Measurements from ENCODE around the gene TRERF1. TPM values are rescaled to one million over a fixed set of nuclear protein-coding genes. Genes with fewer than 3 reads are reported as not detected.

Gene TRERF1
- total RNA-seq, 4 donors from 2014 or later: 14.7 to 22.0 (median 19.0) TPM

GRCh38 chr6:42281570-42281969 lies 170.2 kb downstream of the TRERF1 start:
- Histone ChIP-seq H3K36me3 (no peaks in the 10 kb centered on the region), H3K4me3 (no peak overlapping the region), H3K4me1 (peaks cover 28% of the 10 kb centered on the region), H3K27me3 (no peaks in the 10 kb centered on the region), H3K27ac (no peak overlapping the region), H3K9me3 (no peaks in the 10 kb centered on the region)
- TF ChIP-seq CTCF (IDR thresholded peaks at IDR 0.05) (no peak), EP300 (IDR thresholded peaks at IDR 0.05) (no peak), POLR2AphosphoS5 (IDR thresholded peaks at IDR 0.05) (no peak), POLR2A (IDR thresholded peaks at IDR 0.05) (no peak)
- WGBS: 66% methylated on average over 6 of the region's 7 CpGs
- DNase-seq (ENCODE audit: low spot score in 2 of 2): no peak

- Histone ChIP-seq H3K27ac (no peak overlapping the region), H3K4me1 (peaks cover 28% of the 10 kb centered on the region), H3K9me3 (no peaks in the 10 kb centered on the region), H3K27me3 (no peaks in the 10 kb centered on the region), H3K4me3 (no peak overlapping the region), H3K36me3 (no peaks in the 10 kb centered on the region)
- DNase-seq (ENCODE audit: low spot score in 2 of 2): no peak
- TF ChIP-seq POLR2A (IDR thresholded peaks at IDR 0.05): no peak
- TF ChIP-seq CTCF (IDR thresholded peaks at IDR 0.05): no peak
- TF ChIP-seq EP300 (IDR thresholded peaks at IDR 0.05): no peak
- TF ChIP-seq POLR2AphosphoS5 (IDR thresholded peaks at IDR 0.05): no peak
- 57% methylated on average over 5 of the region's 5 CpGs for WGBS
Measured at GRCh38 chr6:42280966-42281533, 170.7 kb downstream of the TRERF1 start.

GRCh38 chr6:42279966-42280629 lies 171.6 kb downstream of the TRERF1 start:
- H3K27ac ChIP-seq: no peak overlapping the region
- no peak for DNase-seq (ENCODE audit: low spot score in 2 of 2)
- WGBS: 52% methylated on average over 19 of the region's 24 CpGs
- H3K4me3 ChIP-seq: no peak overlapping the region
- peaks cover 28% of the 10 kb centered on the region for H3K4me1 ChIP-seq
- H3K9me3 ChIP-seq: no peaks in the 10 kb centered on the region
- no peaks in the 10 kb centered on the region for H3K36me3 ChIP-seq
- no peak for TF ChIP-seq CTCF (IDR thresholded peaks at IDR 0.05)
- no peak for TF ChIP-seq POLR2A (IDR thresholded peaks at IDR 0.05)
- TF ChIP-seq POLR2AphosphoS5 (IDR thresholded peaks at IDR 0.05): no peak
- H3K27me3 ChIP-seq: no peaks in the 10 kb centered on the region

GRCh38 chr6:42279144-42279781 lies 172.5 kb downstream of the TRERF1 start:
- Histone ChIP-seq H3K4me1 (peaks cover 28% of the 10 kb centered on the region), H3K27ac (peak overlapping the region; percentile 16), H3K9me3 (no peaks in the 10 kb centered on the region), H3K27me3 (no peaks in the 10 kb centered on the region), H3K36me3 (no peaks in the 10 kb centered on the region), H3K4me3 (no peak overlapping the region)
- WGBS: 49% methylated on average over 9 of the region's 9 CpGs
- TF ChIP-seq CTCF (IDR thresholded peaks at IDR 0.05): no peak
- TF ChIP-seq EP300 (IDR thresholded peaks at IDR 0.05): no peak
- no peak for TF ChIP-seq POLR2AphosphoS5 (IDR thresholded peaks at IDR 0.05)
- no peak for TF ChIP-seq POLR2A (IDR thresholded peaks at IDR 0.05)
- DNase-seq (ENCODE audit: low spot score in 2 of 2): no peak

- TF ChIP-seq CTCF (IDR thresholded peaks at IDR 0.05): no peak
- TF ChIP-seq POLR2AphosphoS5 (IDR thresholded peaks at IDR 0.05): no peak
- TF ChIP-seq POLR2A (IDR thresholded peaks at IDR 0.05): no peak
- no peak for TF ChIP-seq EP300 (IDR thresholded peaks at IDR 0.05)
- H3K4me1 ChIP-seq: peaks cover 28% of the 10 kb centered on the region
- H3K4me3 ChIP-seq: no peak overlapping the region
- DNase-seq (ENCODE audit: low spot score in 2 of 2): no peak
- no peak overlapping the region for H3K27ac ChIP-seq
- no peaks in the 10 kb centered on the region for H3K27me3 ChIP-seq
- WGBS: 75% methylated on average over 7 of the region's 7 CpGs
- no peaks in the 10 kb centered on the region for H3K36me3 ChIP-seq
- no peaks in the 10 kb centered on the region for H3K9me3 ChIP-seq
Measured at GRCh38 chr6:42278131-42278853, 173.4 kb downstream of the TRERF1 start.

Data from suprapubic skin (tissue), 4 donors.